ENCODE results near the gene CSNK2B. TPM values are rescaled to one million over a fixed set of nuclear protein-coding genes. Genes with fewer than 3 reads are reported as not detected.

Gene CSNK2B
- total and polyA plus RNA-seq, 10 of the 15 experiments (the other 5 are each of a cell fraction or from before 2014, with no cell fraction given) = 56.3 to 405 (median 286) TPM

DNA sequence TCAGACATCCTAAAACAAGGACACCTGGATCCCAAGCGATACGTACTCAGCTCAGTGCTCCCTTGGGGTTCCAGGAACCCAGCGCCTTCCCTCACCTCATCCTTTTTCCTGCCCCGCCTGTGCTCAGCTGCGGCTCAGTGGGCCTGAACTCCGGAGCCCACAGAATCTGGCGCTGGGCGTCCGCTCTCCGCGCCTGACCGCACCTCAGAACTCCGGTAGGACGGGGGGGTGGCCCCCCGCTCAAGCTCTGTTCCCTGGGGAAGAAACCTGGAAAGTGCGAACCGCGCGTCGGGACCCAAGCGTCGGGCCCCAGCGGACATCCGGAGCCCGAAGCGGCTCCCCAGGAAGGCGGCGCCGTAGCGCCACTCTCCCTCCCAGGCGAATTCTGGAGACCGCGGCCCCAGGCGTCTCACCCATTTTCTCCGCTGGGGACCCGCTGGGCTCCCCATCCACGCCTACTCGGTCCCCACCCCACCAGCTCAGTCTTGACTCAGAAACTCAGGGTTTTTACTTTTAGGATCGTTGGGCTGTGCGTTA is 15.3 kb downstream of the CSNK2B start (continued):
- no peak for TF ChIP-seq SUPT20H (IDR thresholded peaks at IDR 0.05; ENCODE audit: borderline replicate concordance, control insufficient read depth, low read depth, low read length)
- TF ChIP-seq ZNF622 (IDR thresholded peaks at IDR 0.05) = no peak
- no peak for TF ChIP-seq CHD2 (IDR thresholded peaks at IDR 0.05; ENCODE audit: borderline replicate concordance, low read depth, low read length)
- TF ChIP-seq, protein P1, sequence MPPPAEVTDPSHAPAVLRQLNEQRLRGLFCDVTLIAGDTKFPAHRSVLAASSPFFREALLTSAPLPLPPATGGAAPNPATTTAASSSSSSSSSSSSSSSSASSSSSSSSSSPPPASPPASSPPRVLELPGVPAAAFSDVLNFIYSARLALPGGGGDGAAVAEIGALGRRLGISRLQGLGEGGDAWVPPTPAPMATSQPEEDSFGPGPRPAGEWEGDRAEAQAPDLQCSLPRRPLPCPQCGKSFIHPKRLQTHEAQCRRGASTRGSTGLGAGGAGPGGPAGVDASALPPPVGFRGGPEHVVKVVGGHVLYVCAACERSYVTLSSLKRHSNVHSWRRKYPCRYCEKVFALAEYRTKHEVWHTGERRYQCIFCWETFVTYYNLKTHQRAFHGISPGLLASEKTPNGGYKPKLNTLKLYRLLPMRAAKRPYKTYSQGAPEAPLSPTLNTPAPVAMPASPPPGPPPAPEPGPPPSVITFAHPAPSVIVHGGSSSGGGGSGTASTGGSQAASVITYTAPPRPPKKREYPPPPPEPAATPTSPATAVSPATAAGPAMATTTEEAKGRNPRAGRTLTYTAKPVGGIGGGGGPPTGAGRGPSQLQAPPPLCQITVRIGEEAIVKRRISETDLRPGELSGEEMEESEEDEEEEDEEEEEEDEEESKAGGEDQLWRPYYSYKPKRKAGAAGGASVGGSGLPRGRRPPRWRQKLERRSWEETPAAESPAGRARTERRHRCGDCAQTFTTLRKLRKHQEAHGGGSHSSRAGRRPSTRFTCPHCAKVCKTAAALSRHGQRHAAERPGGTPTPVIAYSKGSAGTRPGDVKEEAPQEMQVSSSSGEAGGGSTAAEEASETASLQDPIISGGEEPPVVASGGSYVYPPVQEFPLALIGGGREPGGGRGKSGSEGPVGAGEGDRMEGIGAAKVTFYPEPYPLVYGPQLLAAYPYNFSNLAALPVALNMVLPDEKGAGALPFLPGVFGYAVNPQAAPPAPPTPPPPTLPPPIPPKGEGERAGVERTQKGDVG (CRISPR knock-in tag; IDR thresholded peaks at IDR 0.05) = no peak
- TF ChIP-seq NFXL1 (IDR thresholded peaks at IDR 0.05; ENCODE audit: borderline replicate concordance) = no peak
- TF ChIP-seq RCOR1 (conservative IDR thresholded peaks at IDR 0.05; ENCODE audit: low read depth, low read length) = no peak
- no peak for TF ChIP-seq CBX3 (IDR thresholded peaks at IDR 0.05; ENCODE audit: borderline replicate concordance, low read depth)
- TF ChIP-seq POLR2AphosphoS5 (IDR thresholded peaks at IDR 0.05; ENCODE audit: low read length) = no peak
- TF ChIP-seq ATF7 (IDR thresholded peaks at IDR 0.05; ENCODE audit: low read depth) = no peak
- TF ChIP-seq, protein P2, sequence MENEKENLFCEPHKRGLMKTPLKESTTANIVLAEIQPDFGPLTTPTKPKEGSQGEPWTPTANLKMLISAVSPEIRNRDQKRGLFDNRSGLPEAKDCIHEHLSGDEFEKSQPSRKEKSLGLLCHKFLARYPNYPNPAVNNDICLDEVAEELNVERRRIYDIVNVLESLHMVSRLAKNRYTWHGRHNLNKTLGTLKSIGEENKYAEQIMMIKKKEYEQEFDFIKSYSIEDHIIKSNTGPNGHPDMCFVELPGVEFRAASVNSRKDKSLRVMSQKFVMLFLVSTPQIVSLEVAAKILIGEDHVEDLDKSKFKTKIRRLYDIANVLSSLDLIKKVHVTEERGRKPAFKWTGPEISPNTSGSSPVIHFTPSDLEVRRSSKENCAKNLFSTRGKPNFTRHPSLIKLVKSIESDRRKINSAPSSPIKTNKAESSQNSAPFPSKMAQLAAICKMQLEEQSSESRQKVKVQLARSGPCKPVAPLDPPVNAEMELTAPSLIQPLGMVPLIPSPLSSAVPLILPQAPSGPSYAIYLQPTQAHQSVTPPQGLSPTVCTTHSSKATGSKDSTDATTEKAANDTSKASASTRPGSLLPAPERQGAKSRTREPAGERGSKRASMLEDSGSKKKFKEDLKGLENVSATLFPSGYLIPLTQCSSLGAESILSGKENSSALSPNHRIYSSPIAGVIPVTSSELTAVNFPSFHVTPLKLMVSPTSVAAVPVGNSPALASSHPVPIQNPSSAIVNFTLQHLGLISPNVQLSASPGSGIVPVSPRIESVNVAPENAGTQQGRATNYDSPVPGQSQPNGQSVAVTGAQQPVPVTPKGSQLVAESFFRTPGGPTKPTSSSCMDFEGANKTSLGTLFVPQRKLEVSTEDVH (IDR thresholded peaks at IDR 0.05; ENCODE audit: low read depth, partially characterized antibody) = no peak
- TF ChIP-seq ZNF384 (IDR thresholded peaks at IDR 0.05; ENCODE audit: borderline replicate concordance, low read depth, low read length) = no peak
- TF ChIP-seq CHD1 (IDR thresholded peaks at IDR 0.05; ENCODE audit: low read depth, low read length) = no peak
- TF ChIP-seq, protein P3, sequence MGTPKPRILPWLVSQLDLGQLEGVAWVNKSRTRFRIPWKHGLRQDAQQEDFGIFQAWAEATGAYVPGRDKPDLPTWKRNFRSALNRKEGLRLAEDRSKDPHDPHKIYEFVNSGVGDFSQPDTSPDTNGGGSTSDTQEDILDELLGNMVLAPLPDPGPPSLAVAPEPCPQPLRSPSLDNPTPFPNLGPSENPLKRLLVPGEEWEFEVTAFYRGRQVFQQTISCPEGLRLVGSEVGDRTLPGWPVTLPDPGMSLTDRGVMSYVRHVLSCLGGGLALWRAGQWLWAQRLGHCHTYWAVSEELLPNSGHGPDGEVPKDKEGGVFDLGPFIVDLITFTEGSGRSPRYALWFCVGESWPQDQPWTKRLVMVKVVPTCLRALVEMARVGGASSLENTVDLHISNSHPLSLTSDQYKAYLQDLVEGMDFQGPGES (IDR thresholded peaks at IDR 0.05) = no peak
